Measurements from ENCODE around the gene LRRC4B.

The LRRC4B gene

DNA sequence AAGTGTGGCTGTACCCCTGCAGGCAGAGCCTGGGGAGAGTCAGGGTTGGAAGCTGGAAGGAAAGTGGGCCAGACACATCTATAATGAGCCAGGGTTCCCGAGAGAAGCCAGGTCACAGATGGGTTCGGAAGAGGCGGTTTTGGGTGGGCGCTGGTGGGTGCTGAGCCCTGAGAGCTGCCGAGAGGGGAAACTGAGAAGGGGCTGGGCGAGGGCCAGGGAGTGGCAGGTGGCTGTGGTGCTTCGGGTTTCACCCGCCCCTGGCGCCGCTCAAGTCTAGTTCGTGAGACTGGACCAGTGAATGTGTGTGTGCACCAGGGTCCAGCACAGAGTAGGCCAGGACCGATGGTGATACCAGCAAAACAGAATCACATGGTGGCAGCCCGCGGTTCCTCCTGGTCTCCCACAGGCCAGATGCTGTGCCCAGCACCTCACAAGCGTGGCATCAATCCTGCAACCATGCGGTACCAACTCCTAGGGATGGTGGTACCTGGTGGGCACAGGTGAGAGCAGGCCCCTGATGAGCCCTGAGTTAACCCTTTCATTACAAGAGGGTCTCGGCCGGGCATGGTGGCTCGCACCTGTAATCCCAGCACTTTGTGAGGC, 1.8 kb upstream of the LRRC4B start:
- DNase-seq: no peak

GRCh38 chr19:50568728-50569698, 778 bp upstream of the LRRC4B start:
- no peak for DNase-seq

- DNase-seq: no peak
Measured at GRCh38 chr19:50567052-50567841, 988 bp downstream of the LRRC4B start.

DNA sequence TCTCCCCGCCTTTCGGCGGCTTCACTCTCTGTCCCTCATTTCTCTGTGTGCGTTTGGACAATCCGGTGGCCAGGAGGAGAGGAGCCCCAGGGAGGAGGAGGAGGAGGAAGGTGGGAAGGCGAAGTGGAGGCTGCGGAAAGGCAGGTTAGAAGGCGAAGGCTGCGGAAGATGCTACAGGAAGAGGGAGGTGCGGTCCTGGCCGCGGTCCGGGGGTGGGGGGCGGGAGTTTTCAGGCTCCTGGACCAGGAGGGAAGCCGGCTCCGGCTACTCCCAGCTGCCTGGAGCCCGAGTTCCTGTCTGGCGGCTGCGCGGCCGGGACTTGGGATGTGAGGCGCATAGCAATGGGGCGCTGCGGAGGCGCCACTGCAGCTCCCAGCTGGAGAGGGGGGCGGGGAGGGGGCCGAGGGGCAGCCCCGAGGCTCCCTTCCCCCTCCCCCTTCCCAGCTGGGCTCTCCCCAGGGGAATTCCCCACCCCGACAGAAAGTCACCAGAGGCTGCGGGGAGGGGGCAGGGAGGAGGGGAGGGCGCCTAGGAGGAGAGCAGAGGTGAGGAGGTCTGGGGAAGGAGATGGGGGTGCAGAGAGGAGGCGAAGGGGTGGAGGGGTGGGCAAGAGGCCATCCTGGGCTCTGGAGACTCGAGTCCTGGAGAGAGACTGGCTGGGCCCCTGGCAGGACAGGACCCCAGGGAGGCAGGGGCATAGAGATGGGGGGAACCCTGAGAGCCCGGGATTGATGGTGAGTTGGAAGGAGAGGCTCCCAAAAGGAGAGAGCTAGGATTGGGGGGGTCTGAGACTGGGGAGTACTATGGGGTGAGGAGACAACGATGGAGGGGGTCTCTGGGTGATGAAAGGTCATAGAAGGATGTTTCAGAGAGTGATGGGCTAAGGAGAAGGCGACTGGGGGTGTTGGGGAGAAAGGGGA, 2.0 kb downstream of the LRRC4B start:
- DNase-seq: no peak

DNA sequence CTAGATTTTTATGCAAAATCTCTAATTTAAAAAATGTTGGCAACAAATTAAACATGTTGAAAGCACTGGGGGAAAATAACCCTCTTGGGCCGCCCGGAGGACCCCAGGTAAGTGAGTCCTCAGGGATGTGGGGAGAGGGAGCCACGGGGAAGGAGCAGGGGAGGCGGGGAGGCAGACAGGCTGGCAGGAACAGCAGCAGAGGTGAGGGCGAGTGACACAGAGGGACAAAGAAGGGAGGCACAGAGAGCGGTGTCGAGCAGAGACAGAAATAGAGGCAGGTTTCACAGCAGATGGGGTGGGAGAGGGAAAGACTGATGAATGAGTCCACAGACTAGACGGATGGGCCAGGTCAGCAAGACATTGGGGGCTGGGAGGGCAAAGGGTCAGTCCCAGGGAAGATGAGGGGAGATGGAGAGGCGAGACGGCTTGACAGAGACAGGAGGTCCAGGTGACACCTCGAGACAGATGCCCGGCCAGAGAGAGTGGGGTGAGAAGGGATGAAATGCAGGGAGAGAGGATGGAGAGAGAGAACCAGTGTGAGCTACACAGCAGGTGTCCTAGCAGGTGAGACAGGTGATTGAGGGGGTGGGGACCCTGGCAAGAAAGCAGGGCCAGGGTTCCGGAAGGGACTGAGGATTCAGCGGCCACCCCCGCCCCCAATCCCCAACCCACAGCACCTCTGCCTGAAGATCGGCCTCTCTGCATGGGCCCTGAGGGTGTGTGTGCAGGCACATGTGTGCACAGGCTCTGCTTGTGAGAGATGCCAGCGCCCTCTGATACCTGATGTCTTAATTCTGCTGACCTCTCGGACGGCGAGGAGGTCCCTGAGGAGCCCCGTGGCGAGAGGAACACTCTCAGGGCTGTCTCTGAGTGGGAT, 3.8 kb downstream of the LRRC4B start:
- DNase-seq: no peak

DNA sequence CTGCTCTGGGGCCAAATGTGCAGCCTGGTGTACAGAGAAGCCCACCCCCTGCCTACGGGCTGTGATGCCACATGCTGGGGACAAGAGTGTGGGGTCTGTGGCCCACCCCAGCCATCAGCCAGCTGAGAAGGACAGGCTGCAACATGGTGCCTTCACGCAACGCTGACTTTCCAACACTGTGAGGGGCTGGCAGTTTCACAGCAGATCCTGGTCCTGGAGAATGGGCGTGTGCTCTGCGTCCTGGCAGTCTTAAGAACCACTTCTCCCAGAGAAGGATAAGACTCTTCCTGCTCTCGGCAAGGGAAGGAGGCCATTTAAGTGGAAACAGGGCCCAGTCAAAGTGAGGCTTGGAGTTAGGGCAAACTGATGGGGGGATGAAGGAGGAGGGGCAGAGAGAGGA, 4.6 kb downstream of the LRRC4B start:
- DNase-seq: no peak

GRCh38 chr19:50562996-50563395, 5.2 kb downstream of the LRRC4B start:
- DNase-seq: no peak

GRCh38 chr19:50562329-50562728, 5.9 kb downstream of the LRRC4B start:
- DNase-seq: no peak

- no peak for DNase-seq
Measured at GRCh38 chr19:50559636-50560035, 8.6 kb downstream of the LRRC4B start.

GRCh38 chr19:50558449-50558848, 9.8 kb downstream of the LRRC4B start:
- no peak for DNase-seq

GRCh38 chr19:50558039-50558438, 10.2 kb downstream of the LRRC4B start:
- no peak for DNase-seq

GRCh38 chr19:50557009-50557613, 11.1 kb downstream of the LRRC4B start:
- no peak for DNase-seq

DNA sequence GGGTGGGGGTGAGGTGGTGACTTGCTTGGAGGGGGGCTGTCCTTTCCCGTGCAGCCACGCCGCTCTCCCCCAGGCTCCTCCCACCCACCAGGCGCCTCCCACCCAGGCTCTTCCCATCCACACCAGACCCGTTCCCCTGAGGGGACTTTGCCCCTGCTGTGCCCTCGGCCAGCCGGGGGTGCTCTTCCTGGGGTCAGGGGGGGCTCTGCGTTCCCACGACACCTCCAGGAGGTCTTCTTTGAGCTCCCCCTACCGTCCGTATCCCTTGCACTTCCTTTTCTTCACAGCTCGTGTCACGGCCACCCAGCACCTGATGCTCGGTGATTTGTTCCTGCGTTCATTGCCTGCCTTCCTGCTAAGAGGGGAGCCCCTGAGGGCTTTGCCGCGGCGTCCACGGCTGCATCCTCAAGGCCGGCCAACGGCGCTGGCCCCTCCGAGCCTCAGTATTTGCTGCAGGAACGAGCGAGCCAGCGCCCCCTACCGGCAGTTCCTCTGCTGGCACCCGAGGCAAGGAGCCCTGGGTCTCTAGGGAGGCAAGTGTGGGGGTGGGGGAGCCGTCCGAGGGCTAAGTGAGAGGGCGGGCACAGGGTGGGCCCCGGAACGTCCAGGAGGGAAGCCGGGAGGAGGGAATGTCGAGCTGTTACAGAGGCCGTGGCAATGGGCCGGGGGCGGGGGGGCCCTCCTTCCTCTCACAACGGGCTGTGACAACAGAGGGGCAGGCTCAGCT, 11.8 kb downstream of the LRRC4B start:
- DNase-seq: no peak

GRCh38 chr19:50555450-50556281, 12.6 kb downstream of the LRRC4B start:
- DNase-seq: no peak

DNA sequence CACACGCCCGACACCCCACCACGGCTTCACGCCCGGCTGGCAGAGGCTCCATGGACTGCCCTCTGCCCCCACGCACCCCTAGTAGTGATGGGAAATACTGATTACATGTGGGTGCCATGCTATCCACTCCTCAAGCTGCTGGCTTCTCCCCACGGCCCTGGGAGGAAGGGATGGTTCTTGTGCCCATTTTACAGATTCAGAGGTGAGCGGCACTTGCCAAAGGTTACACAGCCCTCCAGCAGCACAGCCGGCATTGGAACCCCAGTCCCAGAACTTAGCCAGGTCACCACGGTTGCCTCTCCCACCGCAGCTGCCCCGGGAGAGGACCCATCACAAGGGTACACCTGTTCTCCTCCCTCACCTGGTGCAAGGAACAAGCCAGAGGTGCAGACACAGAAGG, 13.2 kb downstream of the LRRC4B start:
- DNase-seq: no peak

DNA sequence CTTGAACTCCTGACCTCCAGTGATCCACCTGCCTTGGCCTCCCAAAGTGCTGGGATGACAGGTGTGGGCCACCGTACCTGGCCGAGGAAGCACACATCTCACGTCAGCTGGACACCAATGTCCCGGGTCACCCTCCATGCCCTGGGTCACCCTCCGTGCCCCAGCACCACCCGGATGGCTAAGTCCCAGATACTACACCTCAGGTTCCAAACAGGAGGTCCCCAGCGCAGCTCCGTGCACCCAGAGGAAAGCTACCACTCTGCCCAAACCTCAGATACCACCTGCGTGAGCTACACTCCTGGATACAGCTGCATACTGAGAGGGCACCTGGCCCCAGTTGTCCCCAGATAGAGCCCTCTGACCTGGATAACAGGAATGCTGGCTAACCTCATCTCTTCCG, 14.0 kb downstream of the LRRC4B start:
- DNase-seq: no peak

- no peak for DNase-seq
Measured at GRCh38 chr19:50553134-50553703, 15.0 kb downstream of the LRRC4B start.

GRCh38 chr19:50552540-50552939, 15.7 kb downstream of the LRRC4B start:
- no peak for DNase-seq

DNA sequence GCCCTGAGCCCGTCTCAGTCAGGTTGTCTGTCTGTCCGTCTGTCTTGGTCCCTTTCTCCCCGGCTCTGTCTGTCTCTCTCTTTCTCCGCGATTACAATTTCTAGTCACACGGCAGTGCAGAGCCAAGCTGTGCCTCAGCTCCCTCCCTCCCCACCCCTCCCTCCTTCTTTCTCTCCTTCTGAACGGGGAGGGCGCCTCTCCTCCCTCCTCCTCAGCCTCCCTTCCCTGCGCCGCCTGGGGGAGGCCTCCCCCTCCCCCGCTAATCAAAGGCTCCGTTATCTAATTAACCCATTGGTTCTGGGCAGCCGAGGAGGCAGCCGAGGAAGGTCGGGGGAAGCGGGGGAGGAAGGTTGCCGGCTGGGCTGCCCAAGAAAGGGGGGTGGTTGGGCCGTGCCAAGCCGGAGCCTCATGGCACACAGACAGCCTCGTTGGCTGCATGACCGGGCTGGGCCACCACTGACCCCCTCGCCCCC, 16.5 kb downstream of the LRRC4B start:
- no peak for DNase-seq

All from DMS153 (cell line).